RPMI8226 (cell line): ENCODE measurements around the gene GALNT17.
A peak's percentile ranks its signal among the peaks of the same experiment; 100 is the strongest.
"Not testable (repeated sequence)": the region's sequence is repeated elsewhere in the genome, so short reads cannot be mapped to it uniquely, and the experiment has no call there.

Experiments
- DNase-seq: peaks from one replicate; pipeline ENCODE4 v3.0.0-alpha.2; 2015

GALNT17 gene

GRCh38 chr7:71566991-71567390, 435.0 kb downstream of the GALNT17 start:
- no peak for DNase-seq

- DNase-seq: no peak
These were observed 442.4 kb downstream of the GALNT17 start for GRCh38 chr7:71574153-71574860.

GRCh38 chr7:71580027-71580426, 448.1 kb downstream of the GALNT17 start:
- no peak for DNase-seq

GRCh38 chr7:71584256-71584655, 452.3 kb downstream of the GALNT17 start:
- DNase-seq: no peak

GRCh38 chr7:71591876-71592275, 459.9 kb downstream of the GALNT17 start:
- no peak for DNase-seq

GRCh38 chr7:71592388-71592787, 460.4 kb downstream of the GALNT17 start:
- DNase-seq: not testable (repeated sequence)

GRCh38 chr7:71594736-71595135, 462.8 kb downstream of the GALNT17 start:
- no peak for DNase-seq

GRCh38 chr7:71595176-71595575, 463.2 kb downstream of the GALNT17 start:
- DNase-seq: no peak

GRCh38 chr7:71598553-71598952, 466.6 kb downstream of the GALNT17 start:
- DNase-seq: no peak

GRCh38 chr7:71601851-71602250, 469.9 kb downstream of the GALNT17 start:
- no peak for DNase-seq

GRCh38 chr7:71604818-71605414, 473.0 kb downstream of the GALNT17 start:
- DNase-seq: no peak

GRCh38 chr7:71611986-71612385, 480.0 kb downstream of the GALNT17 start:
- DNase-seq: no peak

GRCh38 chr7:71612911-71613310, 481.0 kb downstream of the GALNT17 start:
- DNase-seq: no peak

GRCh38 chr7:71613313-71613712, 481.4 kb downstream of the GALNT17 start:
- no peak for DNase-seq

GRCh38 chr7:71615017-71615416, 483.1 kb downstream of the GALNT17 start:
- no peak for DNase-seq

- DNase-seq: no peak
These were observed 484.3 kb downstream of the GALNT17 start for GRCh38 chr7:71616217-71616616.

- DNase-seq: no peak
These were observed 486.3 kb downstream of the GALNT17 start for GRCh38 chr7:71618278-71618677.

GRCh38 chr7:71625545-71625944, 493.6 kb downstream of the GALNT17 start:
- peak; percentile 34 for DNase-seq

- DNase-seq: no peak
These were observed 494.3 kb downstream of the GALNT17 start for GRCh38 chr7:71626206-71626605.

- DNase-seq: no peak
These were observed 495.7 kb downstream of the GALNT17 start for GRCh38 chr7:71627651-71628050.

- no peak for DNase-seq
These were observed 498.6 kb downstream of the GALNT17 start for GRCh38 chr7:71630516-71630915.

GRCh38 chr7:71633551-71634008, 501.6 kb downstream of the GALNT17 start:
- no peak for DNase-seq

GRCh38 chr7:71635849-71636248, 503.9 kb downstream of the GALNT17 start:
- DNase-seq: not testable (repeated sequence)

- DNase-seq: no peak
These were observed 504.4 kb downstream of the GALNT17 start for GRCh38 chr7:71636329-71636728.

GRCh38 chr7:71637578-71637977, 505.6 kb downstream of the GALNT17 start:
- no peak for DNase-seq
